ENCODE results near the gene ROPN1B.
A peak's percentile ranks its signal among the peaks of the same experiment; 100 is the strongest.
"Not testable (repeated sequence)": the region's sequence is repeated elsewhere in the genome, so short reads cannot be mapped to it uniquely, and the experiment has no call there.

The ROPN1B gene

DNA sequence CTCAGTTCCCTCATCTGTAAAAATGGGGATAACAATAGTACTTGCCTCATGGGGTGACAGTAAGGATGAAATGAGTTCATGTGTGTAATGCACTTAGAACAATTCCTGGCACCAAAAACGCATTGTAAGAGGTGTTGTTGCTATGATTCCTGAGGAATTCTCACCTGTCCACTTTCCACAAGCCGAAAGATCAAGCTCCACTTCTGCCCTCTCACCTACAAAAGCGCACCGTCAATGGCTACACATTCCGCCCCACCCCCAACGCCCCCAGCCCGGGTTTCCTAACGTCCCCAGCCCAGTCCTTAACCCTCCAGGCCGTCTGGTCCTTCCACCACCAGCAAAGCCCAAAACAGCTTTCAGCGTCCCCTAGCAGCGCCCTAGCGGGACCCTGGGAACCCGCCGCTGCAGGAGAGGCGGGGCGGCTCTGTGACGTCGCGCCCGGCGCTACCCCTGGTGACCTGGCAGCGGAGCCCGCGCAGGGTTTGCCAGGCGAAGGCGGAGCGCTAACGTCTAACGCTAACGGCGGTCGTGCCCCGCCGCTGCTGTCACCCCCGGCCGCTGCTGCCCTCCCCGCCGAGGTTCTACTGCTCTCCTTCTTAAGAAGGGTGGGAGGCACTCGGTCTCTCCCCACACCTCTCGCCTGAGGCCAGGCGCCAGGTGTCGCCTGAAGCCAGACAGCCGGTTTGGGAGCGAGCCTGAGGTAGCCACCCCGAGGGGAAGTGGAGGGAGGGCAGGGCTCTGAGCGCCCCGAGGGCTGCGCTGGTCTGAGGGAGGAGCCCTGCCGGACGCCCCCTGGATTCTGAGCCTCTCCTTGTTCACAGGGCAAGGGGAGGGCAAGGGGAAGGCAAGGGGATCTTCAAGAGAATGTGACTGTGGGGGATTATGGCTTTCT is at the start of gene ROPN1B:
ROPN1B (plus strand) TSS at position 478 of the 892 bp plus-strand sequence. CDS start 2,877 bp downstream, outside the sequence.
- DNase-seq, result not testable (repeated sequence)

DNA sequence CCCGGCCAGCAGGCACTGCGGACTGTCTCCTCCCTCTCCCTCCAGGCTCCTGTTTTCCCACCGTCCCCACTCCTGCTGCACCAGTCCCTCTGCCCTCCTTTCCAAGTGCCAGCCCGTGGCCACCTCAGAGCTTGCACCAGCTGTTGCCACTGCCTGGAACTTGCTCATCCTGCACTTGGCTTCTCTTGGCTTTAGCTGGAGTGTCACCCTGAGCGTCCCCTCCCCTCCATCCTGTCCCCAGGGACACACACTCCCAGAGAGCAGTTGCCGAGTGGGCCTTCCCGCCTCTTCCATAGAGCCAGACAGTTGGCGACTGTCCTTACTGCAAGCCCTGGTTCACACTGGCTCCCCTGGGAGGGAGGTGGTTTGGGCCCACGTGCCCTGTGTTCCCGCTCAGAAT is 48.8 kb upstream of the ROPN1B start:
- DNase-seq, result not testable (repeated sequence)

GRCh38 chr3:125920751-125921279 is 48.2 kb upstream of the ROPN1B start:
- not testable (repeated sequence) for DNase-seq

DNA sequence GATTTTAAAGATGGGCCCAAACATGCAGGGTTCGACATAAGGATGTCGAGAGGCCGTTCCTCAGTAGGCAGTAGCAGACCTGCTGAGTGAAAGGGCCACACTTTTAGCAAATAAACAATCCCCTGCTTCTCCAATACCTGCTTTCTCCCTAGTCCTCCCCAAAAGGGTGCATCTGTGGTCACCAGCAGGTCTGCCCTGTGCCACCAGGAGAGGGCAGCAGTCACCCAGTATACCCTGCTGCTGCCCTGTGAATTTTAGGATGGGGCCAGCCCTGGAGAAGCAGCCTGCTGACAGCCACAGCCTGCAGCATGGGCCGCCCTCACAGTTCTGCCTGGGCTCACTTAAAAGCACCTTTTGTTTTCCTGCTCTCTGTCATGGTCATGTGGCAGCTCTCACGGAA is 47.3 kb upstream of the ROPN1B start:
- peak; percentile 51 to 64 for DNase-seq

DNA sequence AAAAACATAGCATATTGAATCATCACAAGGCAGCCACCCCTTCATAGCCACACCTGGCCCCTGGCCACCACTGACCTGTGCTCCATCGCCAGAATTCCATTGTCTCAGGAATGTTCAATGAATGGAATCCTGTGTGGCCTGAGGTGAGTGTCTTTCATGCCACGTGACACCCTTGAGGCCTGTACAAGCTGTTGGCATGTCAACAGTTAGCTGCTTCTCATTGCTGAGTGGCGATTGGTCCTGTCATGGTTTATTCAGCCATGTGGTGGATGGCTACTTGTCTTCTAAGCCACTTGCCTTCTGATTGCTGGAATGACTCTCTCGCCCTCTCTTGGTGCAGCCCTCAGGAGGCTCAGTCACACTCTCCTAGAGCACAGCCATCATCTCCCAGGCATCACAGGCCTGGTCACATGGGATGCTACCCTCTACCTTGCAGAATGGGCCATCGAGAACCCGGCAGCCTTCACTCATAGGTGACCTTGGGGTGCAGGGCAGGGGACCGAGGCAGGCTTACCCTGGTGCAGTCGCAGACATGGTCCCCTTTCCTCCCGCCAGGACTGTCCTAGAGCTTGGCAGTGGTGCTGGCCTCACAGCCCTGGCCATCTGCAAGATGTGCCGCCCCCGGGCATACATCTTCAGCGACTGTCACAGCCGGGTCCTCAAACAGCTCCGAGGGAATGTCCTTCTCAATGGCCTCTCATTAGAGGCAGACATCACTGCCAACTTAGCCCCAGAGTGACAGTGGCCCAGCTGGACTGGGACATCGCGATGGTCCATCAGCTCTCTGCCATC is 45.5 kb upstream of the ROPN1B start:
- not testable (repeated sequence) for DNase-seq

DNA sequence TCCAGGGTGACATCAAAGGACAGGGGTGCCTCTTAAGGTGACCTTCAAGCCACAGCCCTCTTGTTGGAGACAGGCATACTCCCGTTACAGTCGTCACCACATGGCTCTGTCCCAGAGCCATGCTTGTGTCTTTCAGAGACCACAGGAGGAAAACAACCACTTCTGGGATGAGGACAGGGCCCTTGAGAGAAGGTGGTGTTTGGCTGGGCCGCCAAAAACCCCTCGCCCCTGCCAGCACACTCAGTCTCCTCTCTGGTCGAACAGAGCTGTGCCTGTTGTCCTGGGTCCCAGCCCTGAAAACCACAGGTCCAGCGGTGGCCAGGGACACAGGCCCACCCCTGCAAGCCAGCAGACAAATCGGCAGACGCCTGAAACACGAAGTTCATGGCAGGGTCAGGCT is 44.7 kb upstream of the ROPN1B start:
- DNase-seq, result not testable (repeated sequence)

- DNase-seq, result not testable (repeated sequence)
Observed at GRCh38 chr3:125925727-125926126, 43.3 kb upstream of the ROPN1B start.

- peak; percentile 78 to 81 for DNase-seq
Observed at GRCh38 chr3:125928771-125929545, 40.0 kb upstream of the ROPN1B start.

DNA sequence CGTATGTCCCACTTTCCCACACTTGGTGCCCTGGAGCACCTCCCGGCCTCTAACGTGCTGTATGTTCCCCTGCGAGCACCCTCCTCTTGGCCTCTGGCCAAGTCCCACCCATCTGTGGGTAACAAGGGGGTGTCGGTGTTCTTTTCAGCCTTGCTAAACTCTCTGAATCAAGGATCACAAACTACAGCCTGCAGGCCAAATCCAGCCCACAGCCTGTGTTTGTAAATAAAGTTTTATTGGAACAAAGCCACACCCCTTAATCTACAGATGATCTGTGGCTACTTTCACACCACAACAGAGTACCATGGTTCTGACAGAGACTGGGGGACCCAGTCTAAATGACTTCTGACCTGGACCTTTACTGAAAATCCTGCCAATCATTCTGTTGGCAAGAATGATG is 39.2 kb upstream of the ROPN1B start:
- not testable (repeated sequence) for DNase-seq

DNA sequence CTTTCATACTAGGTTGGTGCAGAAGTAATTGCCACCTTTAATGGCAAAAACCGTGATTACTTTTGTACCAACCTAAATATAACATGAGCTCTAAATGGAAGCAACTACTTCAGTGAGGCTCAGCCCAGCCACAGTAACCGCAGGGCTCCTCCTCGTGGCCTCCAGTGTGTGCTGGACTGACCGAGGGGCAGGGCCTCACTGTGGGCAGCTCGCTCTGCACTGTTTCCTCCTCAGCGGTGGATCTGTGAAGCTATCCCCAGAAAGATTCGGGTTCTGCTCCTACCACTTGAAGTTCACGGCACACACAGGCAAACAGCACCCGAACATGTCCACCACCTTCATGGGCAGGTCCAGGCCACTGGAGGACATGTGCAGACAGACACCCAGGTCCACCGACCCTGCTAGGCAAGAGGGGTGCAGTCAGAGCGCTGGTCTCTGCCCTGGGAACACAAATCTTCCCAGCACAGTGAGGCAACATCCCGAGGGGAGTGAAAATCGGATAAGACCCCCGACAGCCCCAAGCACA is 37.6 kb upstream of the ROPN1B start:
- not testable (repeated sequence) for DNase-seq

DNA sequence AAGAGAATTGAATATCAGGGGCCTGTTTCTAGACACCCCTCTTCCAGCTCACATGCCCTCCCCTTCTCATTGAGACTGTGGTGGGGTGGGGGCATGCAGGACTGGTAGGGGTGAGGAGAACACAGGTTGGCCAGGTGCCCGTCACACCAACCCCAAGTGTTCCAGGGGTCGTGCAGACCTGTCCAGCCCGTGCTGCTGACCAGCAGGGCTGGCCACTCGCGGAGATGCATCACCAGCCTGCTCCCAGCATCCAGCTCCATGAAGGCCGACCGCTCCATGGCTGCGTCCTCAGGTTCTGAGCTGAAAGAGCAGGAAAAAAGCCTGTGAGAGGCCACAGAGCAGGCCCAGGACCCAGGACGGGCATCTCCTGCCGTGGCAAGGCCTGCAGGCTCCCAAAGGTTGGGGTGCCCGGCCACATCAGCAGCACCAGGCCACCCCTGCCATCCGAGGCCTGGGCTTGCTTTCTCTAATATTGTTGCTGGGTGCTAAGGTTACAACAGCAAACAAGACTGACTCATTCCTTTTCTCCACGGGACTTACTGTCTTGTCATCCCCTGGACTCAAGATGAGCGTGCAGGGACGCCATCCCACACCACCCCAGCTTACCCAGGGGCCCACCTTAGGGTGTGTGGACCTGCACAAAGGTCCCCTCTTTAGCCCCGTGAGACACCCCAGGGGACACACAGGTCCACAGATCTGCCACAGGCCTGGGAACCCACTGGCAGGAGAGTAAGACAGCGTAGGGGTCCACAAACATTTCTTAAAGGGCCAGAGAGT is 35.4 kb upstream of the ROPN1B start:
- not testable (repeated sequence) for DNase-seq

- not testable (repeated sequence) for DNase-seq
Observed at GRCh38 chr3:125935252-125935874, 33.6 kb upstream of the ROPN1B start.

- not testable (repeated sequence) for DNase-seq
Observed at GRCh38 chr3:125936210-125936815, 32.7 kb upstream of the ROPN1B start.

- not testable (repeated sequence) for DNase-seq
Observed at GRCh38 chr3:125936891-125937290, 32.1 kb upstream of the ROPN1B start.

GRCh38 chr3:125947806-125948205 is 21.2 kb upstream of the ROPN1B start:
- not testable (repeated sequence) for DNase-seq

GRCh38 chr3:125948901-125949300 is 20.1 kb upstream of the ROPN1B start:
- DNase-seq, result not testable (repeated sequence)

DNA sequence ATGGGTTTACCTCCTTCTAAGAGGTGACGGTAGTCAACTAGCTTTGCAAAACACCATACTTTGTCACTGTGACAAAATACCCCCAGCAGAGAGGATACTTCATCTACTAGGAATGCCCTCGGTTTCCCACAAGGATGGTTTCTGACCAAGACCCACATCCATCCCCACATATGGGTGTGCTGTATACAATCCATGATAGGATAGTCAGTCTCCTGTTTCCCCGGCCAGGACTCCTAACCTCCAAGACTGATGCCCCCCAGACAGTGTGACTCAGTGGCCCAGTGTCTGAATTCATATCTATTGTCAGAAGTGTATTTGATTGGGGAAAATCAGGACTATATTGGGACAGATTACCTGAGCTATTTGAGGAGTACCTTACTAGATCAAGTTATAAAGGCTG is 17.8 kb upstream of the ROPN1B start:
- not testable (repeated sequence) for DNase-seq

GRCh38 chr3:125957020-125957419 is 12.0 kb upstream of the ROPN1B start:
- DNase-seq, result not testable (repeated sequence)

DNA sequence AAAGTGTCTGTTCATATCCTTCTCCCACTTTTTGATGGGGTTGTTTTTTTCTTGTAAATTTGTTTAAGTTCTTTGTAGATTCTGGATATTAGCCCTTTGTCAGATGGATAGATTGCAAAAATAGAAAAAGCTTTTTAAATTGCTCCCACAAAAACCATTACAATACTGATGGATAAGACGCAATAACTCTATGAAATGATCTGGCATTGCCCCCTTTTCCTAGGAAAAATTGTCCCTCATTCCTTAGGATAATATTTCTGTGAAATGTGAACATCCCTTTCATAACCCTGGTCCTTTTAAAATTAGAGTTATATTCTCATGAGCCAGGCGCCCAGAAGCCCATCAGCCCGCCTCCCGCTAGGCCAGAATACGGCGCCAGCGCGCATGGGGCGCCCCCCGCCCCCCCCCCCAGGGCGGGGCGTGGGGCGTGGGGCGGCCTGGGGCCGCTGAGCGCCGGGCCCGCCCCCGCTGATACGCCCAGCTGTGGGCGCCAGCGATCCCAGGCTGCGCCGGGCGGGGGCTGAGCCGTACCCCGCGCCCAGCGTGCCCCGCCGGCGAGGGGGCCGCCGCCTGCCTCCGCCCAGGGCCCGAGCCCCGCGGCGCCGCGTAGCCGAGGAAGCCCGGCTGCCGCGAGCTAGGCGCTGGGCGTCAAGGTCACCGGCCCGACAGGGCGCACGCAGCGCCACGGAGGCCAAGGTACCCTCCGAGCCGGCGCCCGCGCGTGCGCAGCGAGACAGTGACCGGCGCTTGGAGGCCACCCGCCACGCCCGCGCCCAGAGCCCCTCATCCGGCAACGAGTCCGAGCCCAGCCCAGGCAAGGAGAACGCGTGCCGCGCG is 11.1 kb upstream of the ROPN1B start:
- DNase-seq, result no peak
